Cardiac fibroblast (primary cell): ENCODE data around the gene TPM2.

Source experiments
- DNase-seq, 2 donors: peaks; one replicate each; pipeline versions ENCODE4 v3.0.0 to v3.0.0-alpha.2; 2010; ENCODE audit warnings: low read depth in 2 of 2
- H3K4me3 ChIP-seq, 2 donors: replicated peaks in 1 of 2; 1 replicate in 1 of 2; 2 replicates in 1 of 2; pipeline ENCODE4 v1.5.1; 2011; ENCODE audit warnings: low read depth in 2 of 2, low read length in 2 of 2, mild to moderate bottlenecking in 2 of 2, moderate library complexity in 1 of 2
- CTCF ChIP-seq: IDR thresholded peaks from one replicate; pipeline ENCODE4 v1.5.1; 2011; ENCODE audit warnings: low read depth, mild to moderate bottlenecking, low read length, inconsistent platforms

Gene TPM2

GRCh38 chr9:35728041-35728971, 38.6 kb upstream of the TPM2 start:
- DNase-seq: peak; percentile 94 to 95
- peak overlapping the region; percentile 39 to 87 for H3K4me3 ChIP-seq
- TF ChIP-seq CTCF: no peak

- TF ChIP-seq CTCF: no peak
- peak overlapping the region; percentile 39 to 87 for H3K4me3 ChIP-seq
- DNase-seq: no peak
Observed at GRCh38 chr9:35727676-35728040, 37.9 kb upstream of the TPM2 start.

GRCh38 chr9:35726931-35727330, 37.2 kb upstream of the TPM2 start:
- peak overlapping the region in 1 of 2 donors; percentile 87 for H3K4me3 ChIP-seq
- TF ChIP-seq CTCF: peak; percentile 9
- DNase-seq: peak; percentile 53 to 68

- no peak for TF ChIP-seq CTCF
- DNase-seq: no peak
- no peak overlapping the region for H3K4me3 ChIP-seq
Observed at GRCh38 chr9:35725362-35725761, 35.6 kb upstream of the TPM2 start.

GRCh38 chr9:35723908-35724307, 34.2 kb upstream of the TPM2 start:
- no peak for DNase-seq
- TF ChIP-seq CTCF: no peak
- H3K4me3 ChIP-seq: no peak overlapping the region

- no peak overlapping the region for H3K4me3 ChIP-seq
- DNase-seq: no peak
- TF ChIP-seq CTCF: no peak
Observed at GRCh38 chr9:35723426-35723825, 33.7 kb upstream of the TPM2 start.
